Panc1 (cell line): ENCODE results near the gene PBX1. TPM values are rescaled to one million over a fixed set of nuclear protein-coding genes. Genes with fewer than 3 reads are reported as not detected.

Source experiments
- ATAC-seq: fragments of 200-7000 bp; cut with Tn5 transposase; 2 replicates; pipeline ENCODE4 v1.9.1; 2020; ENCODE audit warnings: mild to moderate bottlenecking, moderate library complexity
- BruUV-seq: library from RNA; stranded (reverse); fragments of 400-500 nt; replicated peaks from 2 replicates; lab custom pipeline; 2021; lab: Mats Ljungman, UMichigan
- CTCF ChIA-PET: fragments of 300-600 bp; sonication (Branson Sonifier 250); formaldehyde crosslinking; loops from one replicate; lab custom pipeline; 2022; ENCODE audit warnings: antibody characterized with exemption; lab: Charles Lee
- POLR2A ChIA-PET: fragments of 300-600 bp; sonication (Branson Sonifier 250); formaldehyde crosslinking; loops from one replicate; lab custom pipeline; 2022; ENCODE audit warnings: antibody characterized with exemption; lab: Charles Lee
- DNase-seq: peaks from one replicate; pipeline ENCODE4 v3.0.0-alpha.2; 2010; ENCODE audit warnings: low read depth, low spot score
- H3K27ac ChIP-seq: 2 replicates; pipeline ENCODE4 v1.5.1; 2011; ENCODE audit warnings: mild to moderate bottlenecking, low read length, inconsistent platforms
- H3K27me3 ChIP-seq: fragments of 200-500 bp; sonication (Bioruptor generic); 2 replicates; pipeline ENCODE4 v1.6.0; 2014; ENCODE audit warnings: low read length, inconsistent platforms; ENCODE audit not compliant: control insufficient read depth, insufficient read depth
- H3K36me3 ChIP-seq: fragments of 200-500 bp; sonication (Bioruptor generic); 2 replicates; pipeline ENCODE4 v1.5.1; 2014; ENCODE audit warnings: inconsistent platforms, mild to moderate bottlenecking, low read length, moderate library complexity; ENCODE audit not compliant: control insufficient read depth, insufficient read depth
- H3K4me1 ChIP-seq: 2 replicates; pipeline ENCODE4 v1.5.1; 2011; ENCODE audit warnings: inconsistent platforms, mild to moderate bottlenecking, low read length, moderate library complexity; ENCODE audit not compliant: control insufficient read depth, insufficient read depth
- H3K4me3 ChIP-seq, 2 experiments: 2 replicates each; pipeline ENCODE4 v1.5.1; 2011 to 2012; ENCODE audit warnings: low read depth in 2 of 2, low read length in 2 of 2, mild to moderate bottlenecking in 2 of 2, inconsistent platforms in 1 of 2, moderate library complexity in 1 of 2
- H3K9me3 ChIP-seq: fragments of 200-500 bp; sonication (Bioruptor generic); 2 replicates; pipeline ENCODE4 v1.5.1; 2014; ENCODE audit warnings: low read depth, mild to moderate bottlenecking, inconsistent platforms, low read length, moderate library complexity; ENCODE audit not compliant: control insufficient read depth, insufficient read depth
- POLR2AphosphoS5 ChIP-seq: IDR thresholded peaks from 2 replicates; pipeline ENCODE4 v1.6.1; 2012; ENCODE audit warnings: mild to moderate bottlenecking, low read depth, low read length, moderate library complexity
- SIN3A ChIP-seq: IDR thresholded peaks from 2 replicates; pipeline ENCODE4 v1.6.1; 2012; ENCODE audit warnings: low read depth, mild to moderate bottlenecking, low read length, moderate library complexity, borderline replicate concordance; ENCODE audit not compliant: insufficient read depth
- TCF7L2 ChIP-seq: IDR thresholded peaks from 2 replicates; pipeline ENCODE4 v1.6.1; 2011; ENCODE audit warnings: mild to moderate bottlenecking, low read depth, low read length, inconsistent platforms
- in situ Hi-C: cut with HindIII; loops from 2 replicates; pipeline ENCODE4 v1.10.0; 2016; ENCODE audit warnings: low sequenced_read_pairs, low pct_unique_long_range_greater_than_20kb
- intact Hi-C: fragments of 100-400 bp; cut with micrococcal nuclease; formaldehyde crosslinking; loops from one replicate; pipeline ENCODE4 v1.10.0; 2022; ENCODE audit not compliant: unreplicated experiment
- total RNA-seq: library from RNA; stranded (reverse); gene quantifications from one replicate; pipeline ENCODE4 v1.2.1, GENCODE V29; 2021; ENCODE audit not compliant: unreplicated experiment
- TF ChIP-seq, protein P1 (sequence below): fragments of 450-650 bp; IDR thresholded peaks from 2 replicates; pipeline ENCODE4 v1.5.1; 2017; ENCODE audit warnings: mild to moderate bottlenecking
- TF ChIP-seq, protein P2 (sequence below), 2 experiments: IDR thresholded peaks; 2 replicates each; pipeline ENCODE4 v1.6.1; 2011 to 2012; ENCODE audit warnings: low read depth in 2 of 2, control low read depth in 1 of 2, low read length in 1 of 2, mild to moderate bottlenecking in 1 of 2, moderate library complexity in 1 of 2; ENCODE audit not compliant: insufficient read depth in 1 of 2

PBX1 gene
- total RNA-seq, 1 experiment from 2014 or later: 2.0 TPM

DNA sequence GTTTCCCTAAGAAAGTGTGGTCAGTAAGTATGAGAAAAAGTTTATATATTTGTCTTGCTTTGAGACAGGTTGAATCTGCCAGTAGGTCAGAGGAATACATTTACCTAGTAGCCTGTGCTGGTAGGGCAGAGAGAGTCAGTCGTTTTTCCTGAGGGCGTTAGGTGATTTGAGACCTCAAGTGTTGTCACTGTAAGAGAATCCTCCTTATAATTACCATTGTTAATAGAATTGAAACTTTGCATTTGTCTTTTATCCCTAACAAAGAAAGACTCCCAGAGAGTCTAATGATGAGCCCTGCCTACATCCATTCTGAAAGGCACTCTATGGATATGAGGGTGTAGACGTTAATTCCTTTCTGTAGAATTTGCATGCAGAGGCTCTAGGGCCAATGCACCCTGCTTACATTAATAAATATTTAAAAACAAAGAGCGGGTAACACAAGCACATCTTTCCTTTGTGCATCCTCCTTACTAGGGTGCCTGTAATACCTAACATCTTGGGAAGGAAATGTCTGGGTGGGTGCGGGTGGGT lies 16.4 kb downstream of the PBX1 start:
- no peaks in the 10 kb centered on the region for H3K27me3 ChIP-seq
- CTCF ChIA-PET: no interaction called here
- no TSS peak for BruUV-seq
- in situ Hi-C loops: no loop called here
- intact Hi-C loops: no loop called here
- H3K9me3 ChIP-seq: no peaks in the 10 kb centered on the region
- no peaks in the 10 kb centered on the region for H3K4me1 ChIP-seq
- TF ChIP-seq, protein P1, sequence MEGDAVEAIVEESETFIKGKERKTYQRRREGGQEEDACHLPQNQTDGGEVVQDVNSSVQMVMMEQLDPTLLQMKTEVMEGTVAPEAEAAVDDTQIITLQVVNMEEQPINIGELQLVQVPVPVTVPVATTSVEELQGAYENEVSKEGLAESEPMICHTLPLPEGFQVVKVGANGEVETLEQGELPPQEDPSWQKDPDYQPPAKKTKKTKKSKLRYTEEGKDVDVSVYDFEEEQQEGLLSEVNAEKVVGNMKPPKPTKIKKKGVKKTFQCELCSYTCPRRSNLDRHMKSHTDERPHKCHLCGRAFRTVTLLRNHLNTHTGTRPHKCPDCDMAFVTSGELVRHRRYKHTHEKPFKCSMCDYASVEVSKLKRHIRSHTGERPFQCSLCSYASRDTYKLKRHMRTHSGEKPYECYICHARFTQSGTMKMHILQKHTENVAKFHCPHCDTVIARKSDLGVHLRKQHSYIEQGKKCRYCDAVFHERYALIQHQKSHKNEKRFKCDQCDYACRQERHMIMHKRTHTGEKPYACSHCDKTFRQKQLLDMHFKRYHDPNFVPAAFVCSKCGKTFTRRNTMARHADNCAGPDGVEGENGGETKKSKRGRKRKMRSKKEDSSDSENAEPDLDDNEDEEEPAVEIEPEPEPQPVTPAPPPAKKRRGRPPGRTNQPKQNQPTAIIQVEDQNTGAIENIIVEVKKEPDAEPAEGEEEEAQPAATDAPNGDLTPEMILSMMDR: no peak
- no peak for TF ChIP-seq SIN3A
- TF ChIP-seq POLR2AphosphoS5: no peak
- TF ChIP-seq TCF7L2: no peak
- TF ChIP-seq, protein P2, sequence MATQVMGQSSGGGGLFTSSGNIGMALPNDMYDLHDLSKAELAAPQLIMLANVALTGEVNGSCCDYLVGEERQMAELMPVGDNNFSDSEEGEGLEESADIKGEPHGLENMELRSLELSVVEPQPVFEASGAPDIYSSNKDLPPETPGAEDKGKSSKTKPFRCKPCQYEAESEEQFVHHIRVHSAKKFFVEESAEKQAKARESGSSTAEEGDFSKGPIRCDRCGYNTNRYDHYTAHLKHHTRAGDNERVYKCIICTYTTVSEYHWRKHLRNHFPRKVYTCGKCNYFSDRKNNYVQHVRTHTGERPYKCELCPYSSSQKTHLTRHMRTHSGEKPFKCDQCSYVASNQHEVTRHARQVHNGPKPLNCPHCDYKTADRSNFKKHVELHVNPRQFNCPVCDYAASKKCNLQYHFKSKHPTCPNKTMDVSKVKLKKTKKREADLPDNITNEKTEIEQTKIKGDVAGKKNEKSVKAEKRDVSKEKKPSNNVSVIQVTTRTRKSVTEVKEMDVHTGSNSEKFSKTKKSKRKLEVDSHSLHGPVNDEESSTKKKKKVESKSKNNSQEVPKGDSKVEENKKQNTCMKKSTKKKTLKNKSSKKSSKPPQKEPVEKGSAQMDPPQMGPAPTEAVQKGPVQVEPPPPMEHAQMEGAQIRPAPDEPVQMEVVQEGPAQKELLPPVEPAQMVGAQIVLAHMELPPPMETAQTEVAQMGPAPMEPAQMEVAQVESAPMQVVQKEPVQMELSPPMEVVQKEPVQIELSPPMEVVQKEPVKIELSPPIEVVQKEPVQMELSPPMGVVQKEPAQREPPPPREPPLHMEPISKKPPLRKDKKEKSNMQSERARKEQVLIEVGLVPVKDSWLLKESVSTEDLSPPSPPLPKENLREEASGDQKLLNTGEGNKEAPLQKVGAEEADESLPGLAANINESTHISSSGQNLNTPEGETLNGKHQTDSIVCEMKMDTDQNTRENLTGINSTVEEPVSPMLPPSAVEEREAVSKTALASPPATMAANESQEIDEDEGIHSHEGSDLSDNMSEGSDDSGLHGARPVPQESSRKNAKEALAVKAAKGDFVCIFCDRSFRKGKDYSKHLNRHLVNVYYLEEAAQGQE (IDR thresholded peaks at IDR 0.05; ENCODE audit: insufficient read depth in 1 of 2, low read depth in 2 of 2, low read length in 1 of 2): no peak
- no peak for ATAC-seq
- no peak for DNase-seq
- H3K27ac ChIP-seq: no peak overlapping the region
- POLR2A ChIA-PET: no interaction called here
- no peaks in the 10 kb centered on the region for H3K36me3 ChIP-seq
- no peak overlapping the region for H3K4me3 ChIP-seq

DNA sequence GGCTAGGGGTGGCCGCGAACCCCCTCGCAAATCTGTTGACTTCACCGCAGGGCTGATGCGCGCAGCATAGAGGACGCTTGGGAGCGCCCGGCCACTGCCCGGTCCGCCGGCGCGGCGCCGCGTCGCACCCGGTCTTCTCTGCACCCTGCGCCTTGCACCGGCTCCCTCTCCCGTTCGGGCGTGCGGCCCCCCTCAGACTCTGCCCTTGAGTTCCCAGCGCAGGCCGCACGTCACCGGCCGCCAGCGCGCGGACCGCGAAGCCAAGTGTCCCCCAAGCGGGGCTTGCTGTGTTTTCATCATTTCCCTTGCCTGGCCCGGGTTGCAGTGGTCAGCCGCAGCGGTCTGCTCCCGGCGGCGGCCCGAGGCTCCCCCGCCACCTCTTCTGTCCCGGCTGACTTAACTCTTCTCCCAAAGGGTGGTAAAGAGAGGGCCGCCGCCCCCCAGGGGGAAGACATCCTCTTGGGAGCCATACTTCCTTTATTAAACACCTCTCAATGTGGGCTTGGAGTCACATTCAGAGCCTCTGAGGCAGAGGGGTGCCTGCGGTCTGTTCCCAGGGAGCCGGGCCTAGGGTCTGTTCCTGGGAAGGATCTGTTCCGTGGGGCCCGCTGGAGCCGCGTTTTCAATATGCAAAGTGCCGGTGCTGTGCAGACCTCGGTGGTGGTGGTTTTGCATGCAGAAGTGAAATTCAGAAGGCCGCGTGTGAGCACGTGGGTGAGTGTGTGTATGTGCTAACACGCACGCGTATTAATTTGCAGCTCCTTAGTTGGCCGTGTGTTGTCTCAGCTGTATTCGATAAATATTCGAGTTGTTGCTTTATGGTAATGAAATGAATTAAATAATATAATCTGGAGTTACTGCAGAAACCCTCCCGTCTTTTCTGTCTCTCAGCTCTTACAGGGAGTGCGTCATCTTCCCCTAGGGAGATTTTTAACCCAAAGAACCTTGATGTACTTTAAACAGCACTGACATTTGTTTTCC lies 17.6 kb downstream of the PBX1 start:
- intact Hi-C loops: no loop called here
- DNase-seq (no peak), ATAC-seq (no peak)
- Histone ChIP-seq H3K27me3 (no peaks in the 10 kb centered on the region), H3K36me3 (no peaks in the 10 kb centered on the region), H3K9me3 (no peaks in the 10 kb centered on the region), H3K4me1 (no peaks in the 10 kb centered on the region), H3K4me3 (no peak overlapping the region), H3K27ac (no peak overlapping the region)
- TF ChIP-seq POLR2AphosphoS5 (no peak), SIN3A (no peak), TCF7L2 (no peak)
- TF ChIP-seq, protein P1: no peak
- TF ChIP-seq, protein P2 (IDR thresholded peaks at IDR 0.05; ENCODE audit: insufficient read depth in 1 of 2, low read depth in 2 of 2, low read length in 1 of 2): no peak
- no TSS peak for BruUV-seq
- CTCF ChIA-PET: interaction anchor here (0.6 kb wide), 1 partner anchor 690 kb away, joined by 10 read pairs; no protein-coding TSS in a partner anchor
- POLR2A ChIA-PET: no interaction called here
- in situ Hi-C loops: no loop called here
